Neuron (in vitro differentiated cells): Measurements from ENCODE around the gene ZNF615.
"Not testable (repeated sequence)": the region's sequence is repeated elsewhere in the genome, so short reads cannot be mapped to it uniquely, and the experiment has no call there.

ENCODE experiments used
- H2AFZ ChIP-seq: one replicate; pipeline ENCODE4 v1.6.1; 2013; ENCODE audit warnings: low read depth, mild to moderate bottlenecking, inconsistent platforms, low read length, moderate library complexity
- H3K27me3 ChIP-seq: one replicate; pipeline ENCODE4 v1.6.1; 2013; ENCODE audit warnings: low read length; ENCODE audit not compliant: insufficient read depth
- H3K36me3 ChIP-seq: one replicate; pipeline ENCODE4 v1.6.1; 2013; ENCODE audit warnings: low read length; ENCODE audit not compliant: insufficient read depth
- H3K4me1 ChIP-seq: one replicate; pipeline ENCODE4 v1.6.1; 2013; ENCODE audit warnings: low read length; ENCODE audit not compliant: insufficient read depth
- H3K4me3 ChIP-seq: 2 replicates; pipeline ENCODE4 v1.5.1; 2013; ENCODE audit warnings: mild to moderate bottlenecking, low read length, moderate library complexity
- H3K9me3 ChIP-seq: one replicate; pipeline ENCODE4 v1.6.1; 2013; ENCODE audit warnings: low read length

Gene ZNF615

DNA sequence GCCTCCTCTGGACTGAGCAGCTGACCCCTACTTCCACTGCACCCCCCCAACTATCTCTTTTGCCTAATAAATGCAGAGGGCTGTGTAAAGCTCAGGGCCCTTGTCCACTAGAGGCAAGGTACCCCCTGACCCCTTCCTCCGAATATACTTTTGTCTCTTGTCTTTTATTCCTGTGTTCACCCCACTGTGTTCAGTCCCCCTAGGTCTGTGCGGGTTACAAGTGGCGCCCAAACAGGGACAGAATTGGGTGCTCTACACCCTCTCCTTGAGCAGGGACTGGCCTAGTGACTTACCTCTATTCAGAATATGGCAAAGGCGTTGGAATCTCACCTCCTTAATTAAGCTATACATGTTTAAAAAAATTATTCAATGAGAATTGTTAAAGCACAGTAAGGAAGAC lies 36.4 kb downstream of the ZNF615 start:
- no peaks in the 10 kb centered on the region for H3K4me1 ChIP-seq
- peaks cover 65% of the 10 kb centered on the region for H3K36me3 ChIP-seq
- peaks cover 67% of the 10 kb centered on the region for H3K9me3 ChIP-seq
- no peaks in the 10 kb centered on the region for H3K27me3 ChIP-seq
- no peak overlapping the region for H2AFZ ChIP-seq
- no peak overlapping the region for H3K4me3 ChIP-seq

DNA sequence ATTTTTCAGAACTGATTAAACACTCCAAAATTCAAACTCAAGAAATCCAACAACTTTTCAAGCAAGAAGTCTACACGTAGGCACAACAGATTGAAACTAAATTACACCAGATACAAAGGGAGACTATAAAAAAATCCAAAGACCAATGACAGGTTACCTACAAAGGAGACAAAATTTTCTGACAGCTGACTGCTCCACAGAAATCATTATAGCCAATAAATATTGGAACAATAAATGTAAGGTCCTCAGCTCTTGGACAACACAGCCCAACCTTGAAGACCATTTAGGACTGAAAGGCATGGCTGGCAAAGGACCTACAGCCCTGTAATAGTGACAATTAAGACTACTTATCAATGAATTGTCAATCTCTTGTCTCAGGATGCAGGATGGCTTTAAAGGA lies 37.3 kb downstream of the ZNF615 start:
- Histone ChIP-seq H3K36me3 (peaks cover 74% of the 10 kb centered on the region), H3K9me3 (peaks cover 69% of the 10 kb centered on the region), H3K4me1 (no peaks in the 10 kb centered on the region), H2AFZ (no peak overlapping the region), H3K4me3 (no peak overlapping the region), H3K27me3 (no peaks in the 10 kb centered on the region)

- Histone ChIP-seq H3K9me3 (peaks cover 51% of the 10 kb centered on the region), H3K4me3 (no peak overlapping the region), H3K4me1 (no peaks in the 10 kb centered on the region)
Observed at GRCh38 chr19:51965583-51965982, 42.4 kb downstream of the ZNF615 start.

DNA sequence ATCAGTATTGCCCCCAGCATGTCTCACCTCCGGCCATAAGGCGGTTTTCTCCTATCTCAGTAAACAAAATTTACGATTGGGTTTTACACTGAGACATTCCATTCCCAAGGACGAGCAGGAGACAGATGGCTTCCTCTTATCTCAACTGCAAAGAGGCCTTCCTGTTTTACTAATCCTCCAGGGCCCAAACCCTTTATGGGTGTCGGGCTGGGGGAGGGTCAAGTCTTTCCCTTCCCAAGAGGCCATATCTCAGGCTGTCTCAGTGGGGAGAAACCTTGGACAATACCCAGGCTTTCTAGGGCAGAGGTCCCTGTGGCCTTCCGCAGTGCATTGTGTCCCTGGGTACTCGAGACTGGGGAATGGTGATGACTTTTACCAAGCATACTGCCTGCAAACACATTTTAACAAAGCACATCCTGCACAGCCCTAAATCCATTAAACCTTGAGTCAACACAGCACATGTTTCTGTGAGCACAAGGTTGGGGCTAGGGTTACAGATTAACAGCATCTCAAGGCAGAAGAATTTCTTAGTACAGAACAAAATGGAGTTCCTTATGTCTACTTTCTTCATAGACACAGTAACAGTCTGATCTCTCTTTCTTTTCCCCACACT lies 47.3 kb downstream of the ZNF615 start:
- not testable (repeated sequence) for H2AFZ ChIP-seq, H3K27me3 ChIP-seq, H3K4me3 ChIP-seq, H3K4me1 ChIP-seq
- peaks cover 18% of the 10 kb centered on the region for H3K9me3 ChIP-seq
- peaks cover 23% of the 10 kb centered on the region for H3K36me3 ChIP-seq

More at GRCh38 chr19:51965583-51965982, 42.4 kb downstream of the ZNF615 start:
- Histone ChIP-seq H2AFZ (no peak overlapping the region), H3K27me3 (no peaks in the 10 kb centered on the region), H3K36me3 (peaks cover 58% of the 10 kb centered on the region)

- H3K4me1 ChIP-seq: no peaks in the 10 kb centered on the region
- peaks cover 9% of the 10 kb centered on the region for H3K9me3 ChIP-seq
- peaks cover 13% of the 10 kb centered on the region for H3K36me3 ChIP-seq
- H2AFZ ChIP-seq: no peak overlapping the region
- H3K27me3 ChIP-seq: no peaks in the 10 kb centered on the region
- no peak overlapping the region for H3K4me3 ChIP-seq
Observed at GRCh38 chr19:51959791-51960190, 48.2 kb downstream of the ZNF615 start.

- H3K9me3 ChIP-seq, H2AFZ ChIP-seq, H3K4me1 ChIP-seq, H3K36me3 ChIP-seq, H3K4me3 ChIP-seq, H3K27me3 ChIP-seq: not testable (repeated sequence)
Observed at GRCh38 chr19:51957846-51958245, 50.2 kb downstream of the ZNF615 start.

- no peaks in the 10 kb centered on the region for H3K27me3 ChIP-seq
- peaks cover 21% of the 10 kb centered on the region for H3K36me3 ChIP-seq
- no peak overlapping the region for H3K4me3 ChIP-seq
- peaks cover 37% of the 10 kb centered on the region for H3K9me3 ChIP-seq
- H3K4me1 ChIP-seq: no peaks in the 10 kb centered on the region
- H2AFZ ChIP-seq: no peak overlapping the region
Observed at GRCh38 chr19:51948975-51949374, 59.0 kb downstream of the ZNF615 start.

DNA sequence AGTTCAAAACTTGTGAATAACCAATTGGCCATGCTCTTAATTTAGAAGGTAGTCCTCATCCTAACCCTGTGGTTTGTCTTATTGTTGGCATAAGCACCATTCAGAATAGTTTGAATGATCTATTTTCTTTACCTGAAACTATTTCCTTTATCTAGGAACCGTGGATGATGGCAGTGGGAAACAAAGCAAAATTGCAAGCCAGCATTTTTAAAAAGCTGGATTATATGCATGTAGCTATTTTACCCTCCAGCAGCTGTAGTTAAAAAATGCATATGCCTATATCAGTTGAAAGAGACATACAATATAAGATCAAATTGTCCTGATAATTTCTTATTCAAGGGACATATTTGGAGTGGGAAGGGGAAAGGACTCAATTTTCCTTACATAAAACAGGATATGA lies 61.4 kb downstream of the ZNF615 start:
- peaks cover 44% of the 10 kb centered on the region for H3K36me3 ChIP-seq
- H3K27me3 ChIP-seq: no peaks in the 10 kb centered on the region
- H3K4me1 ChIP-seq: no peaks in the 10 kb centered on the region
- no peak overlapping the region for H2AFZ ChIP-seq
- no peak overlapping the region for H3K4me3 ChIP-seq
- H3K9me3 ChIP-seq: peaks cover 57% of the 10 kb centered on the region

DNA sequence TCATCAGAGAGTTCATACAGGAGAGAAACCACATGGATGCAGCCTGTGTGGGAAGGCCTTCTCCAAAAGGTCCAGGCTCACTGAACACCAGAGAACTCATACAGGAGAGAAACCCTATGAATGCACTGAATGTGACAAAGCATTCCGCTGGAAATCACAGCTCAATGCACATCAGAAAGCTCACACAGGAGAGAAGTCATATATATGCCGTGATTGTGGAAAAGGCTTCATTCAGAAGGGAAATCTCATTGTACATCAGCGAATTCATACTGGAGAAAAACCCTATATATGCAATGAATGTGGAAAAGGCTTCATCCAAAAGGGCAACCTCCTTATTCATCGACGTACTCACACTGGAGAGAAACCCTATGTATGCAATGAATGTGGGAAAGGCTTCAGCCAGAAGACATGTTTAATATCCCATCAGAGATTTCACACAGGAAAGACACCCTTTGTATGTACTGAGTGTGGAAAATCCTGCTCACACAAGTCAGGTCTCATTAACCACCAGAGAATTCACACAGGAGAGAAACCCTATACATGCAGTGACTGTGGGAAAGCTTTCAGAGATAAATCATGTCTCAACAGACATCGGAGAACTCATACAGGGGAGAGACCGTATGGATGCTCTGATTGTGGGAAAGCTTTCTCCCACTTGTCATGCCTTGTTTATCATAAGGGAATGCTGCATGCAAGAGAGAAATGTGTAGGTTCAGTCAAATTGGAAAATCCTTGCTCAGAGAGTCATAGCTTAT lies 63.0 kb downstream of the ZNF615 start:
- no peak overlapping the region for H3K4me3 ChIP-seq
- peaks cover 60% of the 10 kb centered on the region for H3K36me3 ChIP-seq
- no peak overlapping the region for H2AFZ ChIP-seq

More for the DNA sequence above, 63.0 kb downstream of the ZNF615 start:
- H3K4me1 ChIP-seq: no peaks in the 10 kb centered on the region
- H3K27me3 ChIP-seq: no peaks in the 10 kb centered on the region
- H3K9me3 ChIP-seq: peaks cover 73% of the 10 kb centered on the region
